ENCODE data around the gene JAG2. TPM values are rescaled to one million over a fixed set of nuclear protein-coding genes. Genes with fewer than 3 reads are reported as not detected.

The JAG2 gene
- total RNA-seq, 1 donor from 2014 or later = 0.44 TPM

DNA sequence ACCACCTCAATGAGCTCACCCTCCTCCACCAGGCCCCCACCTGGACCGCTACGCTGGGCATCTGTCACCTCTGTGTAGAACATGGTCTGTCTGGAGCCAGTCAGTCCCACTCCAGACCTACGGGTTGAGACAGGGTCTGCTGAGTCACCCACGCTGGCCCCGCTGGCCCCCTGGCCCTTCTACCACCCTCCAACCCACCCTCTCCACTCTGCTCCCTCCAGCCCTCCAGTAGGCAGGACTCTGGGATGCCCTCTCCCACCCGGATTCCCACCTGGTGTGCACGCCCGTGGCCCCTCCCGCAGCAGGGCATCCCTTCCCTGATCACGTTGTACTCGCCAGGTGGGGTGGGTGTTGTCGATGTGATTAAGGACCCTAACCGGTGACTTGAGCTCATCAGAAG lies 4.6 kb upstream of the JAG2 start:
- CTCF ChIA-PET = no interaction called here
- H3K9me3 Mint-ChIP-seq = no peaks in the 10 kb centered on the region
- POLR2A ChIA-PET = interaction anchor here (0.6 kb wide), 1 partner anchor 22 kb away, joined by 3 read pairs; no protein-coding TSS in a partner anchor

DNA sequence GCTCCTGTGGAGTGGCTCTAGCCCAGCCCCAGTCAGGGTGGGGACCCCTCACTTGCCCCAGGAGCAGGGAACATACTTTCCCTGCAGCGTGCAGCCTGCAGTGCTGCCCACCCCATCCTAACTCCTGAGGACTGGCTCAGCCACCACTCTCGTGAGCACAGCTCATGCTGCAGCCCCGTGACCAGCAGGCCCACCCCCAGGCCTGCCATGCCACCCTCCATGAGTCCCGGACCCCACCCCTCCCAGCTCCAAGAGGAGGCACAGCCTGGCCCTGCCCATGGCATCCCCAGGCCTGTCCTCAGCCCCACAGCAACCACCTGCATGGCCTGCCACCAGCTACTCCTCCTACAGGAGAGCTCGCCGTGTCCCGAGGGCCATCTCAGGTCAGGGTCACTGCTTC lies 3.9 kb upstream of the JAG2 start:
- no peaks in the 10 kb centered on the region for H3K9me3 Mint-ChIP-seq
- POLR2A ChIA-PET = no interaction called here
- H3K27me3 Mint-ChIP-seq = peaks cover 13% of the 10 kb centered on the region
- CTCF ChIA-PET = no interaction called here
- intact Hi-C loops (cut with micrococcal nuclease) = no loop called here
- H3K27ac Mint-ChIP-seq = no peak overlapping the region
- H3K36me3 Mint-ChIP-seq (ENCODE audit: low read depth) = no peaks in the 10 kb centered on the region
- no peak for ATAC-seq (ENCODE audit: low read depth)
- DNase-seq = no peak
- TF ChIP-seq, protein P1, sequence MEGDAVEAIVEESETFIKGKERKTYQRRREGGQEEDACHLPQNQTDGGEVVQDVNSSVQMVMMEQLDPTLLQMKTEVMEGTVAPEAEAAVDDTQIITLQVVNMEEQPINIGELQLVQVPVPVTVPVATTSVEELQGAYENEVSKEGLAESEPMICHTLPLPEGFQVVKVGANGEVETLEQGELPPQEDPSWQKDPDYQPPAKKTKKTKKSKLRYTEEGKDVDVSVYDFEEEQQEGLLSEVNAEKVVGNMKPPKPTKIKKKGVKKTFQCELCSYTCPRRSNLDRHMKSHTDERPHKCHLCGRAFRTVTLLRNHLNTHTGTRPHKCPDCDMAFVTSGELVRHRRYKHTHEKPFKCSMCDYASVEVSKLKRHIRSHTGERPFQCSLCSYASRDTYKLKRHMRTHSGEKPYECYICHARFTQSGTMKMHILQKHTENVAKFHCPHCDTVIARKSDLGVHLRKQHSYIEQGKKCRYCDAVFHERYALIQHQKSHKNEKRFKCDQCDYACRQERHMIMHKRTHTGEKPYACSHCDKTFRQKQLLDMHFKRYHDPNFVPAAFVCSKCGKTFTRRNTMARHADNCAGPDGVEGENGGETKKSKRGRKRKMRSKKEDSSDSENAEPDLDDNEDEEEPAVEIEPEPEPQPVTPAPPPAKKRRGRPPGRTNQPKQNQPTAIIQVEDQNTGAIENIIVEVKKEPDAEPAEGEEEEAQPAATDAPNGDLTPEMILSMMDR (IDR thresholded peaks at IDR 0.05) = no peak
- peaks cover 19% of the 10 kb centered on the region for H3K4me1 Mint-ChIP-seq
- no peak overlapping the region for H3K4me3 Mint-ChIP-seq

More for the DNA sequence above, 4.6 kb upstream of the JAG2 start:
- no peak for ATAC-seq (ENCODE audit: low read depth)
- peaks cover 19% of the 10 kb centered on the region for H3K4me1 Mint-ChIP-seq
- TF ChIP-seq, protein P1 (IDR thresholded peaks at IDR 0.05) = no peak
- intact Hi-C loops (cut with micrococcal nuclease) = no loop called here
- H3K4me3 Mint-ChIP-seq = no peak overlapping the region
- peaks cover 13% of the 10 kb centered on the region for H3K27me3 Mint-ChIP-seq
- no peak overlapping the region for H3K27ac Mint-ChIP-seq
- DNase-seq = no peak
- H3K36me3 Mint-ChIP-seq (ENCODE audit: low read depth) = no peaks in the 10 kb centered on the region

- Mint-ChIP-seq H3K9me3 (no peaks in the 10 kb centered on the region), H3K36me3 (ENCODE audit: low read depth) (no peaks in the 10 kb centered on the region), H3K4me1 (peaks cover 22% of the 10 kb centered on the region), H3K4me3 (no peak overlapping the region), H3K27me3 (peaks cover 20% of the 10 kb centered on the region), H3K27ac (no peak overlapping the region)
- intact Hi-C loops (cut with micrococcal nuclease) = no loop called here
- ATAC-seq (ENCODE audit: low read depth) (no peak), DNase-seq (no peak)
- ChIA-PET POLR2A (no interaction called here), CTCF (no interaction called here)
- TF ChIP-seq, protein P1 (IDR thresholded peaks at IDR 0.05) = no peak
These were observed 2.6 kb upstream of the JAG2 start for GRCh38 chr14:105171004-105171673.

DNA sequence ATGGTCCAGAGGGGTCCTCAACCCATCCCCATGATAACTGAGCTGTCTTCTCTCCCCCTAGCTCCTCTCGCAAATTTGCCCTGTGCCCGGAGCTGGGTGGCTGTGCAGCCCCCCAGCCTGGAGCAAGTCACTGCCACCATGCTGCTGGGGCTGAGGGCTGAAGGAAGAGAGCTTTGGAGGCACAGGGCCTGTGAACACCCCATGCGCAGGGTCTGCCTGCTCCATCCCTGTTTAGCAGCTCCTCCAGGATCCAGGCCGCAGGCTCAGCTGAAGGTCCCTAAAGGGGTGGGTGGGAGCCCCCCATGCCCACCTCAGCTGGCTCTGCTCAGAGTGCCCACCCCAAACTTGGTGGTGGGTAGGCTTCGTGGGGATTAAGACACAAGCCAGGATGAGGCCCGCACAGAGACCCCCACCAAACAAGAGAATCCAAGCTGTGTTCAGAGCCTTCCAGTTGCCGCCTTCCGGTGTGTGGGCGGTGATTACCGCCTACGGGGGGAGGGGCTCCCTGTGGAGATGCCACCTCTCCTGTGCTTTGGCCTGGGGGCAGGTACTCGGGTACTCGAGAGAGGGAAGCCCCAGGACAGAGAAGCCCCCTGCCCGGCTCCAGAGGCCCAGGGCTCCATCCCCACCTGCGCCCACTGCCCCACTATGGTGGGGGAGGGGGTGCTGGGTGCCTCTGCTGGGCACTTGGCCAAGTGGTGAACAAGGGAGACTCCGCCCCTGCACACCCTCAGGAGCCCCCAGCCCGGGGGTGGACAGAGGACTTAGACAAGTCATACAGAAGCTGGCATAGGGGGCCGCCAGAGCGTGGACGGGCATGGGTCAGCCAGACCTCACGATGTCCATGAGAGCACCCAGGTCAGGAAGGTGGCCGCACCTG lies 1.4 kb upstream of the JAG2 start:
- Mint-ChIP-seq H3K9me3 (no peaks in the 10 kb centered on the region), H3K4me1 (peaks cover 24% of the 10 kb centered on the region), H3K36me3 (ENCODE audit: low read depth) (no peaks in the 10 kb centered on the region), H3K27ac (no peak overlapping the region), H3K27me3 (peaks cover 22% of the 10 kb centered on the region), H3K4me3 (peak overlapping the region; percentile 75)
- ChIA-PET CTCF (interaction anchor here (1.3 kb wide), 1 partner anchor 114 kb away, joined by 3 read pairs; no protein-coding TSS in a partner anchor), POLR2A (interaction anchor here (0.7 to 0.8 kb wide), 2 partner anchors 25 to 361 kb away, joined by 3 to 5 read pairs; no protein-coding TSS in a partner anchor)
- no peak for ATAC-seq (ENCODE audit: low read depth)
- no peak for DNase-seq
- TF ChIP-seq, protein P1 (IDR thresholded peaks at IDR 0.05) = no peak
- intact Hi-C loops (cut with micrococcal nuclease) = no loop called here

- intact Hi-C loops (cut with micrococcal nuclease) = no loop called here
These were observed 467 bp upstream of the JAG2 start for GRCh38 chr14:105168979-105169507.

More at GRCh38 chr14:105168979-105169507, 467 bp upstream of the JAG2 start:
- TF ChIP-seq, protein P1 (IDR thresholded peaks at IDR 0.05) = no peak
- H3K36me3 Mint-ChIP-seq (ENCODE audit: low read depth) = no peaks in the 10 kb centered on the region
- DNase-seq (no peak), ATAC-seq (ENCODE audit: low read depth) (peak; percentile 45)
- H3K9me3 Mint-ChIP-seq = no peaks in the 10 kb centered on the region
- POLR2A ChIA-PET = no interaction called here
- CTCF ChIA-PET = interaction anchor here (1.3 kb wide), 1 partner anchor 115 kb away, joined by 3 read pairs; no protein-coding TSS in a partner anchor
- H3K27ac Mint-ChIP-seq = no peak overlapping the region
- peak overlapping the region; percentile 72 for H3K4me3 Mint-ChIP-seq
- peaks cover 22% of the 10 kb centered on the region for H3K27me3 Mint-ChIP-seq
- peaks cover 19% of the 10 kb centered on the region for H3K4me1 Mint-ChIP-seq

Data from activated B cell treated with CpG ODN at 0.5 μM for 24 hours (primary cell).